Right ventricle myocardium superior (tissue), 1 donor: ENCODE results near the gene RNF144A. TPM values are rescaled to one million over a fixed set of nuclear protein-coding genes. Genes with fewer than 3 reads are reported as not detected.

Experiments used
- ATAC-seq: fragments of 200-7000 bp; cut with Tn5 transposase; one replicate; pipeline ENCODE4 v1.9.1; 2020; ENCODE audit warnings: mild to moderate bottlenecking; ENCODE audit not compliant: poor library complexity
- DNase-seq: peaks from one replicate; pipeline ENCODE4 v3.0.0-alpha.2; 2020
- intact Hi-C: fragments of 100-400 bp; cut with DNase I; formaldehyde crosslinking; loops from one replicate; pipeline ENCODE4 v1.11.2; 2022
- long read RNA-seq: library from polyadenylated mRNA; unstranded; transcript quantifications from one replicate; pipeline ENCODE4 v2.0.0, GENCODE V29; 2021
- total RNA-seq: library from RNA; stranded (reverse); fragmentation: NEBNext Ultra II Directional; extraction: Animal tissue kit (Norgen Biotek cat#: 25700); gene quantifications from one replicate; pipeline ENCODE4 v1.2.1, GENCODE V29; 2021
- donor health status: DM: no; HTN: yes; CAD: no; lungs with severe emphysema.

RNF144A gene, protein sequence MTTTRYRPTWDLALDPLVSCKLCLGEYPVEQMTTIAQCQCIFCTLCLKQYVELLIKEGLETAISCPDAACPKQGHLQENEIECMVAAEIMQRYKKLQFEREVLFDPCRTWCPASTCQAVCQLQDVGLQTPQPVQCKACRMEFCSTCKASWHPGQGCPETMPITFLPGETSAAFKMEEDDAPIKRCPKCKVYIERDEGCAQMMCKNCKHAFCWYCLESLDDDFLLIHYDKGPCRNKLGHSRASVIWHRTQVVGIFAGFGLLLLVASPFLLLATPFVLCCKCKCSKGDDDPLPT
- 14.5 TPM for total RNA-seq
- long read RNA-seq, full-length matches to known transcripts = 19 of 26 reads
- long read RNA-seq, partial matches to known transcripts = 2 of 26 reads
- long read RNA-seq, other reads (novel, unspliced or antisense) = 5 of 26 reads

DNA sequence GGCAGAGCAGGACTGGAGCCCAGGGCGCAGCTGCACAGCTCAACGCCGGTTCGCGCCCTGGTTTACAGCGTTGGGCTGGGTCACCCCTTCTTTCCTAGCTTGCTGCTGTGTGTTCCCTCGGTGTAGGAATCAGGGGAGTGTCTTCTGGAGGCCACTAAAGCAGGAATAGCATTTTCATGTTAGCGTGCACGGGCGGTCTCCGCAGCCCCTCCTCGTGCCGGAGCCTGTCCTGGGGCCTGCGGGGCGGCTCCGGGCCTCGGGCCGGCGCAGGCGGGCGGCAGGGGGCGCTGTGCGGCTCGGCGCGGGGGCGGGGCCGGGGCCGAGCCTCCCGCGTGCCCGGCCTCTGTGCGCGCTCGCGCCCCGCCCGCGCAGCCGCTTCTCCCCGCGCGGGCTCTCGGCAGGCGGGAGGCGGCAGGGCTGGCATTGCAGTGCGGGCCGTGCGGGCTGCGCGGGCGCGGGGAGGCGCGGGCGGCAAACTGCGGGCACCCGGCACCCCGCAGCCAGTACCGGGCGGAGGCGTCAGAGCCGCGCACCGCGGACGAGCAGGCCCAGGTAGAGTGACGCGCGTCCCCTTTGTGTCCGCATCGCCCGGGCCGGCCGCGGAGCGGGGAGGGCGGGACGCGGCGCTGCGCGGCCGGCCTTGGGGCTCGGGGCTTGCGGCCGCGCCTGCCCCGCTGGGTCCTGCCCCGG, at the start of gene RNF144A:
Gene RNF144A (plus strand): TSS at position 342 of the 690 bp plus-strand sequence. CDS start 79,515 bp downstream, outside the sequence.
- DNase-seq = peak; percentile 80
- peak; percentile 84 for ATAC-seq
- intact Hi-C loops = loop anchor here (5.0 to 10.0 kb wide), 3 partner anchors 48 to 125 kb away; no protein-coding TSS in a partner anchor

GRCh38 chr2:6872394-6872793, 44.8 kb upstream of the RNF144A start:
- ATAC-seq = no peak
- DNase-seq = no peak
- intact Hi-C loops = no loop called here

DNA sequence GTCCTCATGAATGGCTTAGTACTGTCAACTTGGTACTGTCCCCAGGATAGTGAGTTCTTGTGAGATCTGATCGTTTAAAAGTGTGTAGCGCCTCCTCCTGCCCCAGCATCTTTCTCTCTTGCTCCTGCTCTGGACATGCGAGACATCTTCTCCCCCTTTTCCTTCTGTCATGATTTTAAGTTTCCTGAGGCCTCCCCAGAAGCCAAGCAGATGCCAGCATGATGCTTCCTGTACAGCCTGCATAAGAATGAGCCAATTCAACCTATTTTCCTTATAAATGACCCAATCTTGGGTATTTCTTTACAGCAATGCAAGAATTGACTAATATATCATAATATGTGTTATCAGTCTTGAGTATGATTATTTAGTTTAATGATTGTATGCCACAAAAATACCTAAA, 43.2 kb upstream of the RNF144A start:
- ATAC-seq (no peak), DNase-seq (no peak)
- intact Hi-C loops = no loop called here

GRCh38 chr2:6876309-6876708, 40.9 kb upstream of the RNF144A start:
- DNase-seq (no peak), ATAC-seq (no peak)
- intact Hi-C loops = no loop called here

GRCh38 chr2:6877402-6878304, 39.6 kb upstream of the RNF144A start, which contains the start of gene RSAD2:
Gene RSAD2 (plus strand): TSS chr2:6877777. CDS start chr2:6877801, 24 bp downstream.
- ATAC-seq (peak; percentile 85), DNase-seq (no peak)
- intact Hi-C loops = no loop called here

DNA sequence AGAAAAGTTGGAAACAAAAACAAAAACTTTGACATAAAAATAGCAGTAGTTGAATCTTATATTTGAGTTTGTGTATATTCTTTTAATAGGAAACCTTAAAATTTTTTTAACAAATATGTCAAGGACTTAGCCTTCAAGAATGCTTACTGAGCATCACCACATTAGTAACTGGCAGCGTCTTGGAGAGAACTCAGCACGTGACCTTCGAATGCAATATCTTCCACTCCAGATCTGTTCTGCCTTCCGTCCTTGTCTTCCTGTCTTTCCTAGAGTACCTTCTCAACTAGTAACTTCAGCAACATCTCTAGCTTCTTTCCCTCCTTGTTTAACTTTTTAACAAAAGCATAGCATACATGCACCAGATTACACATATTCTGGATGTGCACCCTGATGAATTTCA, 38.7 kb upstream of the RNF144A start:
- no peak for ATAC-seq
- intact Hi-C loops = no loop called here

DNA sequence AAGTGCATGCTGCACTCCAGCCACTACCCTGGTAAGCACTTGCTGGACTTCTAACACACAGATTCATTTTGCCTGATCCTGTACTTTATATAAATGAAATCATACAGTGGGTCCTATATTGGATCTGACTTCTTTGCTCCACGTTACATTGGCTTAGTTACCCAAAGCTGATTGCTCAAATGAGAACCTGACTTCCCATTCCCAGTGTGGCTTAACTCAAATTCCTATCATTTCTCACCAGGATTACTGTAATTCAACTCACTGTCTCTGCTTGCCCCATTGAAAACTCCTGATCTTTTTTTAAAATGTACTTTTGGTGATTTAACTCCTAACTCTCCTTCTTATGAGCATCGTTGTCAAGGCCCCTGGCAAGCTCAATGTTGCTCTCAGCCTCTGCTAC, 38.2 kb upstream of the RNF144A start:
- intact Hi-C loops = no loop called here

More for the DNA sequence above, 38.7 kb upstream of the RNF144A start:
- no peak for DNase-seq

GRCh38 chr2:6880200-6880733, 36.9 kb upstream of the RNF144A start:
- ATAC-seq (no peak), DNase-seq (no peak)
- intact Hi-C loops = no loop called here

More for the DNA sequence above, 38.2 kb upstream of the RNF144A start:
- DNase-seq = no peak
- ATAC-seq = no peak

DNA sequence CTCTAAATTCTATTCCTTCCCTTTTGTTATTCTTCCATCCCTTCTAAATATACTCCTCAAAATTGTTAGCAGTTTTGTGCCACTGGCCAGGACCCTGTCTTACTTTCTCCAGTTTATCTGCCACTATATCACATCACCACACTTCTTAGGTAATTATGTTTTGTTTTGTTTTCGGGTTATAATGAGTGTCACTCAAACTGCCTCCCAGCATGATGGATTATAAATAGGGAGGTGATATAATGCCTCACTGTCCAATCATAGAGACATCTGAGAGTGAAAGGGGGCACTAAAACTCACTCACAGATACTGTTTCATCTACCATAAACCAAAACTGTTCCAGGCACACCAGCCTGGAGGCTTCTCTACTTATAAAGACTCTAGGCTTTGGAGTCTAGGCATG, 36.2 kb upstream of the RNF144A start:
- intact Hi-C loops = no loop called here
- no peak for DNase-seq
- no peak for ATAC-seq

GRCh38 chr2:6881516-6881915, 35.7 kb upstream of the RNF144A start:
- no peak for ATAC-seq
- no peak for DNase-seq
- intact Hi-C loops = no loop called here

DNA sequence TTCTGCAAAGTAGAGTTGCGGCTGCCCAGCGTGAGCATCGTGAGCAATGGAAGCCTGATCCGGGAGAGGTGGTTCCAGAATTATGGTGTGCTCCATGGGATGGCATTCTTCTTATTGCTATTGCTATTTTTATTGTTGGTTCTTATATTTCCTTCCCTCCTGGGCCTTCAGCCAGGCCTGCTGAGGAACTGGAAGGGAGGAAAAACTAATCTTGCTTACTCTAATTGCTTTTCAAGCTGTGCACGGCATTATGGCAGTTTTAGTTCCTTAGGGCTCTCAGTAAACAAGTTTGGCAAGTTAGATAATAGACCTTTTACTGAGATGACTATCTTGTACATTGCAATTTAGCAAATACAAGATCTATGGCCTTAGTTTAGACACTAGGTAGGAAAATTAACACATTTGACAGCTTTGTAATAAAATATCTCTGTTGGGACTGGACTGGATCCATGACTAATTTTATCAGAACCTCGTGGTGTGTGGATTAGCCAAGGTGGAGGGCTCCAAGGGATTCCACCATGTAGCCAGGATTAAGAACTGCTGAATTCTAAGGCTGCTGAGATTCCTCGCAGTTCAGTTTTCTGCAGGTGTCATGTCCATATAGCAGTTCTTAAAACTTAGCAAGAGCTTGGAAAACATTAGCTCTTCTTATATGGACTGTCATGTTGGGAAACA, 33.6 kb upstream of the RNF144A start:
- ATAC-seq = peak; percentile 55
- intact Hi-C loops = no loop called here

DNA sequence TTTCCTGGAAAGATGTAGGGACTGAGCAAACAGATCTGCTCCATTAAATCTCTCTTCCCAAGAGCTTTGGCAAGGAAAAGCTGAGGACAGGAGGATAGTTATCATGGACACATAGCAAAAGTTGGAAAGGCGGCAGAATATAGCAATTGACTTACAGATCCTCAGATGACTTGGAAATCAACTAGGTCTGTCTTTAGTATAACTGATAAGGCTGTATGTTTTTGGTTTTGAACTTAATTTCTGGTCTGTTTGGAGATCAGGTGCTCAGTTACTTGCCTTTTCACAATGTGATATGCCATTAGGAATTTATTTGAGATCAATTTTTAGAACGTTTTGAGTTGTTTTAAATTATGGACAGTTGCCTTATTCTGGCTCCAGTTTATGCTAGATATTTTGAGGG, 31.7 kb upstream of the RNF144A start:
- ATAC-seq (no peak), DNase-seq (no peak)
- intact Hi-C loops = no loop called here

More for the DNA sequence above, 33.6 kb upstream of the RNF144A start:
- no peak for DNase-seq

GRCh38 chr2:6885968-6886367, 31.2 kb upstream of the RNF144A start:
- ATAC-seq = no peak
- intact Hi-C loops = no loop called here
- no peak for DNase-seq

- no peak for ATAC-seq
- intact Hi-C loops = no loop called here
- DNase-seq = no peak
Measured at GRCh38 chr2:6887751-6888192, 29.4 kb upstream of the RNF144A start.

- ATAC-seq (no peak), DNase-seq (no peak)
- intact Hi-C loops = no loop called here
Measured at GRCh38 chr2:6888724-6889123, 28.5 kb upstream of the RNF144A start.

DNA sequence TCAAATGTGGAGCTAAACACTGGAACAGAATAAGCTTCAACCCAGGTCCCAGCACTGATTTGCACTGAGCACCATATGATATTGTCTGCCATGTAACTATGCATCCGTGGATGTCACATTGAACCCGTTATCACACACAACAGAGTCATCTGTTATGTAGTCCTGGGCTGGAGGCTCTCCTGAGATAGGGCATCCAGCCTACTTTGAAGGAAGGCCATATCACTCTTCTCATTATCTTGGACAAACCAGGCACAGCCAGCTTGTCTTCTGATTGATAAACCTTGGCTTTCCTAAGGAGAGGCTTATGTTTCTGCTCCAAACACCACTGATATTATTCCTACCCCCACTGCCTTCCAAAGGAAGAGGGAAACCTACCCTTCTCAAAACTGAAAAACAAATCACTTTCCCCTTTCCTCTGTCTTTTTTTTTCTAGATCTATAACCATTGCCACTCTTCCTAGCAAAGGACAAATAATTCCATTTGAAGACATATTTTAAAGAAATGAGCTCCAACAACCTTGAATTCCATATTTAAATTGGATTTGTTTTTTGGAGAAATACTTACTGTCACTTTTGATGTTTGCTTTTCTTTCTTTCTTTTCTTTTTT, 23.2 kb upstream of the RNF144A start:
- ATAC-seq = no peak
- intact Hi-C loops = no loop called here
- no peak for DNase-seq

DNA sequence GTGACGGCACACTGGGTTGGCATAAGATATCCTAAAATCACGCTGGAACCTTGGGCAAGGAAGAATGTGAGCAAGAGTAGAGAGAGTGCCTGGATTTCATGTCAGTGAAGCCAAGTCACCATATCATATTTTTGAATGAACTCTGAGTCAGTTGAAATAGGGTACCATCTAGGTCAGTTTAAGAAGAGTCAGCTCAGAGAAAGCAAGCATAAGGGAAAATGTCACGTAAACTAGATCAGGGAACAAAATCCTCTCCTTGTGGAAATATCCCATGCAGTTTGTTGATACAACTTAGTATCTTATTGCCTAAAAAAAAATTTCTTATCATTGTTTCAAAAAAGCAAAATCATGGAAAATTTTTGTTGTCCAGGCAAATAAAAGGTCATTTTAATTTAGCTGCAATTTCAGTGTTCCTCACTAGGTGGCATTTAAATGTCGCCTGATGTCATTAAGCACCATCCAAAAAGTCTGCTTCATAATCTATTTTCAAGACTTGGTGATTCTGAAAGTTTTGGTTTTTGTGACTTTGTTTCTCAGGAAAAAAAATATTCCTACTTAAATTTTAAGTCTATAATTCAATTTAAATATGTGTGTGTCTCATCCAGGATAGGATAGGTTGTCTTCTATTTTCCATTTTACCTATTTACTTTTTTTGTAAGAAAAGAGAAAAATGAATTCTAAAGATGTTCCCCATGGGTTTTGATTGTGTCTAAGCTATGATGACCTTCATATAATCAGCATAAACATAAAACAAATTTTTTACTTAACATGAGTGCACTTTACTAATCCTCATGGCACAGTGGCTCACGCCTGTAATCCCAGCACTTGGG, 20.1 kb upstream of the RNF144A start:
- peak; percentile 71 for ATAC-seq
- intact Hi-C loops = loop anchor here (5.0 kb wide), 1 partner anchor 145 kb away; no protein-coding TSS in a partner anchor
- no peak for DNase-seq
